ENCODE data around the gene USP4.

Gene USP4

GRCh38 chr3:49302613-49303012, 37.2 kb downstream of the USP4 start:
- no peak overlapping the region for H3K4me2 ChIP-seq (ENCODE audit: low read length)
- no peak overlapping the region for H2AFZ ChIP-seq (ENCODE audit: low read length)
- H3K9me3 ChIP-seq (ENCODE audit: low read length) = no peaks in the 10 kb centered on the region
- H3K4me3 ChIP-seq (ENCODE audit: low read depth, low read length, poor library complexity, severe bottlenecking) = no peak overlapping the region
- H3K27ac ChIP-seq (ENCODE audit: low read depth, low read length, poor library complexity, severe bottlenecking) = no peak overlapping the region
- H3K9ac ChIP-seq (ENCODE audit: low read length) = no peak overlapping the region
- no peaks in the 10 kb centered on the region for H3K27me3 ChIP-seq (ENCODE audit: insufficient read depth, low read length)
- no peaks in the 10 kb centered on the region for H3K79me2 ChIP-seq (ENCODE audit: insufficient read depth, low read length)
- no peaks in the 10 kb centered on the region for H3K9me2 ChIP-seq (ENCODE audit: low read depth, low read length)
- no peaks in the 10 kb centered on the region for H3K4me1 ChIP-seq (ENCODE audit: insufficient read depth, low read length, severe bottlenecking)
- peaks cover 87% of the 10 kb centered on the region for H3K36me3 ChIP-seq (ENCODE audit: insufficient read depth, low read length)
- TF ChIP-seq EZH2 (IDR thresholded peaks at IDR 0.05; ENCODE audit: borderline replicate concordance, low read length) (no peak), CTCF (IDR thresholded peaks at IDR 0.05; ENCODE audit: low read length) (no peak)
- no peaks in the 10 kb centered on the region for H3F3A ChIP-seq (ENCODE audit: insufficient read depth, low read length)
- no peaks in the 10 kb centered on the region for H4K20me1 ChIP-seq (ENCODE audit: insufficient read depth, low read length)

GRCh38 chr3:49300595-49300994, 39.3 kb downstream of the USP4 start:
- H3K9me2 ChIP-seq (ENCODE audit: low read depth, low read length) = no peaks in the 10 kb centered on the region
- H3K4me3 ChIP-seq (ENCODE audit: low read depth, low read length, poor library complexity, severe bottlenecking) = no peak overlapping the region
- peaks cover 86% of the 10 kb centered on the region for H3K36me3 ChIP-seq (ENCODE audit: insufficient read depth, low read length)
- no peaks in the 10 kb centered on the region for H3K9me3 ChIP-seq (ENCODE audit: low read length)
- H3K9ac ChIP-seq (ENCODE audit: low read length) = no peak overlapping the region
- H4K20me1 ChIP-seq (ENCODE audit: insufficient read depth, low read length) = no peaks in the 10 kb centered on the region
- TF ChIP-seq CTCF (IDR thresholded peaks at IDR 0.05; ENCODE audit: low read length) (no peak), EZH2 (IDR thresholded peaks at IDR 0.05; ENCODE audit: borderline replicate concordance, low read length) (no peak)
- no peaks in the 10 kb centered on the region for H3K4me1 ChIP-seq (ENCODE audit: insufficient read depth, low read length, severe bottlenecking)
- H3K4me2 ChIP-seq (ENCODE audit: low read length) = no peak overlapping the region
- no peaks in the 10 kb centered on the region for H3K27me3 ChIP-seq (ENCODE audit: insufficient read depth, low read length)
- no peak overlapping the region for H3K27ac ChIP-seq (ENCODE audit: low read depth, low read length, poor library complexity, severe bottlenecking)
- no peak overlapping the region for H2AFZ ChIP-seq (ENCODE audit: low read length)
- H3F3A ChIP-seq (ENCODE audit: insufficient read depth, low read length) = no peaks in the 10 kb centered on the region
- no peaks in the 10 kb centered on the region for H3K79me2 ChIP-seq (ENCODE audit: insufficient read depth, low read length)

- H3K27ac ChIP-seq (ENCODE audit: low read depth, low read length, poor library complexity, severe bottlenecking) = no peak overlapping the region
- H3K4me2 ChIP-seq (ENCODE audit: low read length) = no peak overlapping the region
- H3K4me3 ChIP-seq (ENCODE audit: low read depth, low read length, poor library complexity, severe bottlenecking) = no peak overlapping the region
- H2AFZ ChIP-seq (ENCODE audit: low read length) = no peak overlapping the region
- no peaks in the 10 kb centered on the region for H3K4me1 ChIP-seq (ENCODE audit: insufficient read depth, low read length, severe bottlenecking)
- H3K9ac ChIP-seq (ENCODE audit: low read length) = no peak overlapping the region
- no peaks in the 10 kb centered on the region for H3F3A ChIP-seq (ENCODE audit: insufficient read depth, low read length)
- H3K27me3 ChIP-seq (ENCODE audit: insufficient read depth, low read length) = no peaks in the 10 kb centered on the region
- no peaks in the 10 kb centered on the region for H3K79me2 ChIP-seq (ENCODE audit: insufficient read depth, low read length)
- H3K36me3 ChIP-seq (ENCODE audit: insufficient read depth, low read length) = peaks cover 91% of the 10 kb centered on the region
- TF ChIP-seq EZH2 (IDR thresholded peaks at IDR 0.05; ENCODE audit: borderline replicate concordance, low read length) (no peak), CTCF (IDR thresholded peaks at IDR 0.05; ENCODE audit: low read length) (no peak)
- H3K9me2 ChIP-seq (ENCODE audit: low read depth, low read length) = no peaks in the 10 kb centered on the region
- H4K20me1 ChIP-seq (ENCODE audit: insufficient read depth, low read length) = no peaks in the 10 kb centered on the region
- no peaks in the 10 kb centered on the region for H3K9me3 ChIP-seq (ENCODE audit: low read length)
Observed at GRCh38 chr3:49298511-49298910, 41.3 kb downstream of the USP4 start.
